Measurements from ENCODE around the gene DYRK1A.
"Not testable (repeated sequence)": the region's sequence is repeated elsewhere in the genome, so short reads cannot be mapped to it uniquely, and the experiment has no call there.

DYRK1A gene

DNA sequence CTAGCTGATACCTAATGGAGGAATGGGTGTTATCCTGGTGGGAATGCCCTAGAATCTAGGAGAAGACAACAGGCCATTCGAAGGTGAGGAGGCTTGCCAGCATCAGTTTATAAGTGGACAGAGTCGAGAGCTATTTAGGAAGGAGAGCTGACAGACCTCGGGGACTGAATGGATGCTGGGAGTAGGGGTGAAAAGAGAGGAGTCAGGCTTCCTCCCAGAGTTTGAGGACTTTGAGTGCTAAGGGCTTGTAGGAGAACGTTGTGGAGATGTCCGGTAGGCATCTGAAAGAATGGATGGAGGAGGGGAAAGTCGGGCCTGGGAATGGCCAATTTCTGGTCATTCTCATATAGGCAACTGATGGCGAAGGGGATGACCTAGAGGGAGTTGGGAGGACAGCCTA lies 155.1 kb downstream of the DYRK1A start:
- DNase-seq, result no peak
- Histone ChIP-seq H3K27ac (no peak overlapping the region), H3K36me3 (peaks cover 9% of the 10 kb centered on the region), H3K9me3 (ENCODE audit: severe bottlenecking) (peaks cover 6% of the 10 kb centered on the region), H3K4me3 (ENCODE audit: low read depth, low read length) (no peak overlapping the region), H3K27me3 (ENCODE audit: insufficient read depth, low read depth, severe bottlenecking) (no peaks in the 10 kb centered on the region)
- TF ChIP-seq CTCF (IDR thresholded peaks at IDR 0.05; ENCODE audit: low read depth, low read length), result no peak

- Histone ChIP-seq H3K4me3 (ENCODE audit: low read depth, low read length) (no peak overlapping the region), H3K9me3 (ENCODE audit: severe bottlenecking) (peaks cover 6% of the 10 kb centered on the region), H3K27ac (no peak overlapping the region), H3K27me3 (ENCODE audit: insufficient read depth, low read depth, severe bottlenecking) (no peaks in the 10 kb centered on the region), H3K36me3 (no peaks in the 10 kb centered on the region)
- DNase-seq, result no peak
- TF ChIP-seq CTCF (IDR thresholded peaks at IDR 0.05; ENCODE audit: low read depth, low read length), result no peak
Measured at GRCh38 chr21:37522641-37523295, 156.2 kb downstream of the DYRK1A start.

GRCh38 chr21:37524944-37525343 lies 158.4 kb downstream of the DYRK1A start:
- H3K4me3 ChIP-seq (ENCODE audit: low read depth, low read length); H3K27ac ChIP-seq; DNase-seq; H3K27me3 ChIP-seq (ENCODE audit: insufficient read depth, low read depth, severe bottlenecking); H3K9me3 ChIP-seq (ENCODE audit: severe bottlenecking); H3K36me3 ChIP-seq: not testable (repeated sequence)

GRCh38 chr21:37525810-37526209 lies 159.2 kb downstream of the DYRK1A start:
- Histone ChIP-seq H3K27me3 (ENCODE audit: insufficient read depth, low read depth, severe bottlenecking) (no peaks in the 10 kb centered on the region), H3K4me3 (ENCODE audit: low read depth, low read length) (no peak overlapping the region)
- no peak for DNase-seq

GRCh38 chr21:37527103-37527502 lies 160.5 kb downstream of the DYRK1A start:
- no peak for DNase-seq
- Histone ChIP-seq H3K36me3 (no peaks in the 10 kb centered on the region), H3K4me3 (ENCODE audit: low read depth, low read length) (no peak overlapping the region), H3K9me3 (ENCODE audit: severe bottlenecking) (peaks cover 6% of the 10 kb centered on the region), H3K27me3 (ENCODE audit: insufficient read depth, low read depth, severe bottlenecking) (no peaks in the 10 kb centered on the region), H3K27ac (no peak overlapping the region)
- TF ChIP-seq CTCF (IDR thresholded peaks at IDR 0.05; ENCODE audit: low read depth, low read length), result no peak

More at GRCh38 chr21:37525810-37526209, 159.2 kb downstream of the DYRK1A start:
- peaks cover 6% of the 10 kb centered on the region for H3K9me3 ChIP-seq (ENCODE audit: severe bottlenecking)
- H3K27ac ChIP-seq, result no peak overlapping the region
- no peaks in the 10 kb centered on the region for H3K36me3 ChIP-seq
- TF ChIP-seq CTCF (IDR thresholded peaks at IDR 0.05; ENCODE audit: low read depth, low read length), result no peak

DNA sequence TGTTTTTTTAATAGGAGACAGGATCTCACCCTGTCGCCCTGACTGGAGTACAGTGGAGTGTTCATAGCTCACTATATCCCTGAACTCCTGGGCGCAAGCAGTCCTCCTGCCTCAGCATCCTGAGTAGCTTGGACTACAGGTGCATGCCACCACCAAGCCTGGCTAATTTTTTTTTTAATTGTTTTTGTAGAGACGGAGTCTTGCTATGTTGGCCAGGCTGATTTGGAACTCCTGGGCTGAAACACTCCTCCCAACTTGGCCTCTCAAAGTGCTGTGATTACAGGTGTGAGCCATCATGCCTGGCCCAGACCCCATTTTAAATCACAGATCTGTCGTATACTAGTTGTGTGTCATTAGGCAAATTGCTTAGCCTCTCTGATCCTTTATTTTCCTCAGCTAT lies 161.1 kb downstream of the DYRK1A start:
- Histone ChIP-seq H3K9me3 (ENCODE audit: severe bottlenecking) (peaks cover 6% of the 10 kb centered on the region), H3K36me3 (no peaks in the 10 kb centered on the region), H3K27ac (no peak overlapping the region), H3K27me3 (ENCODE audit: insufficient read depth, low read depth, severe bottlenecking) (no peaks in the 10 kb centered on the region), H3K4me3 (ENCODE audit: low read depth, low read length) (no peak overlapping the region)
- no peak for TF ChIP-seq CTCF (IDR thresholded peaks at IDR 0.05; ENCODE audit: low read depth, low read length)
- DNase-seq, result no peak
